ENCODE measurements around the gene RBBP8NL. TPM values are rescaled to one million over a fixed set of nuclear protein-coding genes. Genes with fewer than 3 reads are reported as not detected.

RBBP8NL gene
- total RNA-seq, 1 experiment from 2014 or later: 6.2 TPM

DNA sequence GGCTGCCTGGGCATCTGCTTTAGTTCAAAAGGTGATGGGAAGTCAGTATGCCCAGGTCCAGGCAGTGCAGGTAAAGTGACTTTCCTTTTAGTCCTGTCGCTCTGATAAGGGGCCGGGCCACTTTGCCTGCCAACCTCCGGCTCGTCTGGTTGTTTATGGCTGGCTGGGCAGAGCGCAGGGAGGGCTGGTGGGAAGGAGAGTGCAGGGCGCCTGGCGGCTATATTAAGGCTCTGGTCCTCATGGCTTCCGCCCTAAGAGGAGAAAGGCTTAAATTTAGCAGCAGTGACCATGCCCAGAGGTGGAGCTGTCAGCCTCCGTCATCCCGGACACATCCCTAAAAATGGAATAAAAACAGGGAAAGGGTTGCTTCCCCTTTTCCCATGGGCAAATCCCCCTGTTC lies 33.8 kb upstream of the RBBP8NL start:
- no peak overlapping the region for H3K27ac Mint-ChIP-seq (ENCODE audit: unreplicated experiment)
- H3K36me3 Mint-ChIP-seq (ENCODE audit: insufficient read depth, unreplicated experiment): no peaks in the 10 kb centered on the region
- intact Hi-C loops (cut with micrococcal nuclease; ENCODE audit: unreplicated experiment): no loop called here
- H3K4me3 Mint-ChIP-seq (ENCODE audit: low read depth, unreplicated experiment): no peak overlapping the region
- H3K9me3 Mint-ChIP-seq (ENCODE audit: low read depth, unreplicated experiment): no peaks in the 10 kb centered on the region
- no peaks in the 10 kb centered on the region for H3K4me1 Mint-ChIP-seq (ENCODE audit: low read depth, unreplicated experiment)
- CTCF ChIA-PET: no interaction called here
- TF ChIP-seq, protein P1, sequence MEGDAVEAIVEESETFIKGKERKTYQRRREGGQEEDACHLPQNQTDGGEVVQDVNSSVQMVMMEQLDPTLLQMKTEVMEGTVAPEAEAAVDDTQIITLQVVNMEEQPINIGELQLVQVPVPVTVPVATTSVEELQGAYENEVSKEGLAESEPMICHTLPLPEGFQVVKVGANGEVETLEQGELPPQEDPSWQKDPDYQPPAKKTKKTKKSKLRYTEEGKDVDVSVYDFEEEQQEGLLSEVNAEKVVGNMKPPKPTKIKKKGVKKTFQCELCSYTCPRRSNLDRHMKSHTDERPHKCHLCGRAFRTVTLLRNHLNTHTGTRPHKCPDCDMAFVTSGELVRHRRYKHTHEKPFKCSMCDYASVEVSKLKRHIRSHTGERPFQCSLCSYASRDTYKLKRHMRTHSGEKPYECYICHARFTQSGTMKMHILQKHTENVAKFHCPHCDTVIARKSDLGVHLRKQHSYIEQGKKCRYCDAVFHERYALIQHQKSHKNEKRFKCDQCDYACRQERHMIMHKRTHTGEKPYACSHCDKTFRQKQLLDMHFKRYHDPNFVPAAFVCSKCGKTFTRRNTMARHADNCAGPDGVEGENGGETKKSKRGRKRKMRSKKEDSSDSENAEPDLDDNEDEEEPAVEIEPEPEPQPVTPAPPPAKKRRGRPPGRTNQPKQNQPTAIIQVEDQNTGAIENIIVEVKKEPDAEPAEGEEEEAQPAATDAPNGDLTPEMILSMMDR (IDR thresholded peaks at IDR 0.05; ENCODE audit: unreplicated experiment): no peak
- DNase-seq: no peak
- no TSS peak for BruUV-seq (replicated peaks)
- peaks cover 83% of the 10 kb centered on the region for H3K27me3 Mint-ChIP-seq (ENCODE audit: unreplicated experiment)

DNA sequence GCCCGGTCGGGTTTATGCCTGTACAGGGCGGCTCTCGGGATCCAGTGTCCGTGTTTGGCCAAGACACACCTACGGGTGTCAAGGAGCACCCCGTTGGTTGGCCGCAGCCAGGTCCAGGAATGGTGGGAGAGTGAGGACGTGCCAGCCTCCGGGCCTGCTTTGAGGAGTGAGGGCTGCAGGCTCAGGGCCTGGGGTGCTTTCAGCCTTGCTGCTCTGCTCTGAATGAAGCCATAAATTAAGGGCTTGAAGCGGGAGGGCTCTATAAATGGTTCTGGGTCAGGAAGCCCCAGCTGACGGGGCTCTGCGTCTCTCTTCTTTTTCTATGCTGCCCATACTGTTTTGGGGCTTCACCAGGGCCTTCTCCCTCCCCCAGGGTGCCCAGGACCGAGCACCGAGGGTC lies 33.3 kb upstream of the RBBP8NL start:
- H3K27ac Mint-ChIP-seq (ENCODE audit: unreplicated experiment): no peak overlapping the region

DNA sequence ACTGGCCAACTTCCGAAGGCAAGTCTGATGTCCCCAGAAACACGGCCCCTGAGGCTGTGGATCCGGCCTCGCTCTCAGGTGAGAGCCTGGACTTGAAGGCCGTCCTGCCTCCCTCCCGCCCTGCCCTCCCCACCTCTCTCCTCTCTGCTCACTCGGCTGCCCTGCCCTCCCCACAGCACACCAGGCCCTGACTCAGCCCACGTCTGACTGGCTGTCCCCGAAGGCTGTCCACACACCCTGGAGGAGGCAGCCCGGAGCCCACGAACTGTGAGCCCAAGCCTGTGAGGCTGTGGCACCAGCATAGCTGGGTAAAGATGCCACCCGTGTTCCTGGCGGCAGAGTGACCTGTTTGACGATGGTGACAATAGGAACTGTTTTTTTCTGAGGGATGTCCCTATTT lies 32.1 kb upstream of the RBBP8NL start:
- Mint-ChIP-seq H3K4me1 (ENCODE audit: low read depth, unreplicated experiment) (no peaks in the 10 kb centered on the region), H3K9me3 (ENCODE audit: low read depth, unreplicated experiment) (no peaks in the 10 kb centered on the region), H3K4me3 (ENCODE audit: low read depth, unreplicated experiment) (no peak overlapping the region), H3K36me3 (ENCODE audit: insufficient read depth, unreplicated experiment) (no peaks in the 10 kb centered on the region), H3K27me3 (ENCODE audit: unreplicated experiment) (peaks cover 83% of the 10 kb centered on the region), H3K27ac (ENCODE audit: unreplicated experiment) (no peak overlapping the region)
- intact Hi-C loops (cut with micrococcal nuclease; ENCODE audit: unreplicated experiment): no loop called here
- no TSS peak for BruUV-seq (replicated peaks)
- CTCF ChIA-PET: no interaction called here
- DNase-seq: no peak
- TF ChIP-seq, protein P1 (IDR thresholded peaks at IDR 0.05; ENCODE audit: unreplicated experiment): no peak

More for the DNA sequence above, 33.3 kb upstream of the RBBP8NL start:
- Mint-ChIP-seq H3K9me3 (ENCODE audit: low read depth, unreplicated experiment) (no peaks in the 10 kb centered on the region), H3K4me3 (ENCODE audit: low read depth, unreplicated experiment) (no peak overlapping the region), H3K27me3 (ENCODE audit: unreplicated experiment) (peaks cover 83% of the 10 kb centered on the region), H3K4me1 (ENCODE audit: low read depth, unreplicated experiment) (no peaks in the 10 kb centered on the region), H3K36me3 (ENCODE audit: insufficient read depth, unreplicated experiment) (no peaks in the 10 kb centered on the region)
- intact Hi-C loops (cut with micrococcal nuclease; ENCODE audit: unreplicated experiment): no loop called here
- CTCF ChIA-PET: interaction anchor here (0.6 kb wide), 1 partner anchor 351 kb away, joined by 3 read pairs; no protein-coding TSS in a partner anchor
- TF ChIP-seq, protein P1 (IDR thresholded peaks at IDR 0.05; ENCODE audit: unreplicated experiment): no peak
- BruUV-seq (replicated peaks): no TSS peak
- DNase-seq: no peak

DNA sequence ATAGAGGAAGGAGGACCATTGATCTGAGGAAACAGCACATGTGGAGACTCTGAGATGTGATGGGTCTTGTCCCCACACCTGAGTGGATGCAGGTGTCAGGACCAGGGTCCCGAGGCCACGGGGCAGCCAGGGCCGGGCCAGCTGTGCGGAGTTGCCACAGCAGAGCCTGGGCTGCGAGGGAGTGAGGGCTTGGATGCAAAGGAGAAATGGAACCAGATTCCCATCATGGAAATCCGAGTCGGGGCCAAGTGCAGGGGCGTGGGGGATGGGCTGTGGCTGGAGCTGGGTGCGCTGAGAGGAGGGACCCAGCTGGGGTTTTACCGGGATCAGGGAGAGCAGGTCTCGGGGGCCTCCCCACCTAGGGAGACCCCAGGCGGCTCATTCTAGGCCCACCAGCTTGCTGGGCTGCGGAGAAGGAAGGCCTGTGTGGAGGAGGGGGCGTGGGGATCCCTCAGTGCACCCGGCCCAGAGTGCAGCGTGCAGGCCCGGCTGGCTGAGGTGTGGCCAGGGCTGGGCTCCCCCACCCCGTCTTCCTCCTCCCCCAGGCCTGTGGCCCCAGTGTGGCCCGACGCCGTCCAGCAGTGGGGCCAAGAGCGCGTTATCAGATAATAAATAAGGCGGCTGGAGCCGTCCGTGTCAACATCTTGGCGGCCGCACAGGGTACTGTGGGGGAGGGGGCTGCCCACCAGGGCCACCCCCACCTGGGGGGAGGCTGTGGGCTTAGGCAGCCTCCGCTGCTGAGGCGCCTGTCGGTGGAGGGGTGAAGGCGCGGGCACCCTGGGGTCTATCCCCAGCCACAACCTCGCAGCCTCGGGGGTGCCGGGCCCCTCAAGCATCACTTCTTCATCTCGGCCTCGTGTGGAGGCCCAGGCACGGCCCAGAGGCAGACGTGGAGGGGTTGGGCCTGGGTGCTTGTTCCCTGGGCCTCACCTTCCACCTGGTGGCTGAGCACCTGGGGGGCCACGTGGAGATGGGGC lies 31.2 kb upstream of the RBBP8NL start:
- Mint-ChIP-seq H3K27ac (ENCODE audit: unreplicated experiment) (no peak overlapping the region), H3K4me1 (ENCODE audit: low read depth, unreplicated experiment) (no peaks in the 10 kb centered on the region), H3K9me3 (ENCODE audit: low read depth, unreplicated experiment) (no peaks in the 10 kb centered on the region), H3K36me3 (ENCODE audit: insufficient read depth, unreplicated experiment) (no peaks in the 10 kb centered on the region), H3K4me3 (ENCODE audit: low read depth, unreplicated experiment) (no peak overlapping the region), H3K27me3 (ENCODE audit: unreplicated experiment) (peaks cover 83% of the 10 kb centered on the region)
- CTCF ChIA-PET: no interaction called here
- intact Hi-C loops (cut with micrococcal nuclease; ENCODE audit: unreplicated experiment): no loop called here
- no peak for DNase-seq
- no TSS peak for BruUV-seq (replicated peaks)
- TF ChIP-seq, protein P1 (IDR thresholded peaks at IDR 0.05; ENCODE audit: unreplicated experiment): no peak

All from Calu3 (cell line).